A673 (cell line): ENCODE measurements around the gene CFAP58. TPM values are rescaled to one million over a fixed set of nuclear protein-coding genes. Genes with fewer than 3 reads are reported as not detected.

Experiments
- BruUV-seq: library from RNA; stranded (reverse); fragments of 400-500 nt; replicated peaks from 2 replicates; lab custom pipeline; 2021; lab: Mats Ljungman, UMichigan
- CTCF ChIA-PET: fragments of 300-600 bp; sonication (Branson Sonifier 250); formaldehyde crosslinking; loops from one replicate; lab custom pipeline; 2022; ENCODE audit warnings: antibody characterized with exemption; lab: Charles Lee
- POLR2A ChIA-PET: fragments of 300-600 bp; sonication (Branson Sonifier 250); formaldehyde crosslinking; loops from one replicate; lab custom pipeline; 2022; ENCODE audit warnings: antibody characterized with exemption; ENCODE audit not compliant: low non-redundant PET; lab: Charles Lee
- DNase-seq: peaks from one replicate; pipeline ENCODE4 v3.0.0-alpha.2; 2015; ENCODE audit warnings: low spot score
- H3K27ac ChIP-seq: fragments of 200-600 bp; sonication (generic); 2 replicates; pipeline ENCODE4 v1.5.1; 2016; ENCODE audit warnings: mixed run types, low read depth, mild to moderate bottlenecking, mixed read lengths, antibody characterized with exemption, low read length; ENCODE audit not compliant: poor library complexity, severe bottlenecking
- H3K27me3 ChIP-seq: fragments of 200-600 bp; sonication (generic); replicated peaks from 2 replicates; pipeline ENCODE4 v1.6.1; 2017; ENCODE audit warnings: mixed run types, low read depth, mild to moderate bottlenecking, mixed read lengths, antibody characterized with exemption, low read length; ENCODE audit not compliant: insufficient read depth, poor library complexity
- H3K36me3 ChIP-seq: fragments of 200-600 bp; sonication (generic); 2 replicates; pipeline ENCODE4 v1.6.1; 2016; ENCODE audit warnings: mixed run types, mild to moderate bottlenecking, mixed read lengths, antibody characterized with exemption, low read length; ENCODE audit not compliant: insufficient read depth, poor library complexity, severe bottlenecking
- H3K4me1 ChIP-seq: fragments of 200-600 bp; sonication (generic); 2 replicates; pipeline ENCODE4 v1.6.1; 2017; ENCODE audit warnings: mixed run types, mild to moderate bottlenecking, mixed read lengths, antibody characterized with exemption, low read length; ENCODE audit not compliant: insufficient read depth, poor library complexity, severe bottlenecking
- H3K4me3 ChIP-seq: fragments of 200-600 bp; sonication (generic); 2 replicates; pipeline ENCODE4 v1.5.1; 2016; ENCODE audit warnings: low read depth, mixed run types, mild to moderate bottlenecking, mixed read lengths, low read length; ENCODE audit not compliant: poor library complexity, severe bottlenecking
- H3K9me3 ChIP-seq: fragments of 200-600 bp; sonication (generic); 2 replicates; pipeline ENCODE4 v1.6.1; 2016; ENCODE audit warnings: mixed run types, low read depth, mild to moderate bottlenecking, mixed read lengths, antibody characterized with exemption, low read length; ENCODE audit not compliant: poor library complexity, severe bottlenecking
- EZH2 ChIP-seq: fragments of 200-600 bp; sonication (generic); IDR thresholded peaks from 2 replicates; pipeline ENCODE4 v1.6.1; 2017; ENCODE audit warnings: borderline replicate concordance, low read depth, mild to moderate bottlenecking, mixed read lengths, antibody characterized with exemption, low read length; ENCODE audit not compliant: poor library complexity, severe bottlenecking
- intact Hi-C: fragments of 100-400 bp; cut with micrococcal nuclease; formaldehyde crosslinking; loops from one replicate; pipeline ENCODE4 v1.10.0; 2022; ENCODE audit not compliant: unreplicated experiment
- total RNA-seq: library from RNA; stranded (reverse); gene quantifications from 2 replicates; pipeline ENCODE4 v1.2.3, GENCODE V29; 2021
- TF ChIP-seq, protein P1 (sequence below): fragments of 300-800, 200-600 bp; sonication (generic); conservative IDR thresholded peaks from 2 replicates; pipeline ENCODE4 v1.5.1; 2017; ENCODE audit warnings: low read depth, mild to moderate bottlenecking, antibody characterized with exemption, low read length, moderate library complexity, mixed read lengths

The CFAP58 gene
- total RNA-seq, 1 experiment from 2014 or later, result 0.17 TPM

DNA sequence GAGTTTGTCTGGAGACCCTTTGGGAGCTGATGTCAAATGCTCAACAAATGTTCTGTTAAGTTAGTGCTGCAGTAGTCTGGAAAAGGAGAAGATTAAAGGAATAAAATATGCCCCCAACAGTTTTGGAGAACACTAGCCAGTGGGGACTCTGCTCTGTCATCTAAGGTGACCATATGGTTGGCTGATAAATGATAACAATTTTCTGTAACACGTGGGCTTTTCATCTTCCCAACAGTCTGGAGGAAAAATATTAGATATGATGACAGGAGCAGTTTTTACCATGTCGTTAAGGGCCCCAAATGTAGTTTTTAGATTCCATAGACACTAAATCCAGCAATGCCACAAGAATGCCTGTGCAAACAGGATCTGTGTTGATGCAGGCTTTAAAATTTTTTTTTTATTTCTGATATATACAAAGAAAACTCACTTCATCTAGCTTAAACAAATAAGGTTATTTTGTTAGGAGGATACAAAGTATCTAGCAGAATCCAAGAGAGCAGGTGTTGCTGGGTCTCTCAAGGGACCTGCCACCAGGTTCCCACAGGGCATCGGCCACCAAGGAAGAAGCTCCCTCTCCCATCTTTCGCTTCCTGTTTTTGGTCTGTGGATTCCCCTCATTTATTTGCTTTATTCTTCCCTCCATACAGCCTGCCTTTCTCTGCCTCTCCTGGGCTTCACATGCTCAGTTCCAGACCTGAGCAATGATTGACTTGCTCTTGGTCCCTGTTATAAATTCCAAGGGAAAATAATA, 6.2 kb upstream of the CFAP58 start:
- no TSS peak for BruUV-seq
- no peak for DNase-seq
- Histone ChIP-seq H3K4me1 (peaks cover 5% of the 10 kb centered on the region), H3K27me3 (no peaks in the 10 kb centered on the region), H3K36me3 (no peaks in the 10 kb centered on the region), H3K27ac (no peak overlapping the region), H3K9me3 (no peaks in the 10 kb centered on the region), H3K4me3 (no peak overlapping the region)
- no peak for TF ChIP-seq EZH2
- TF ChIP-seq, protein P1, sequence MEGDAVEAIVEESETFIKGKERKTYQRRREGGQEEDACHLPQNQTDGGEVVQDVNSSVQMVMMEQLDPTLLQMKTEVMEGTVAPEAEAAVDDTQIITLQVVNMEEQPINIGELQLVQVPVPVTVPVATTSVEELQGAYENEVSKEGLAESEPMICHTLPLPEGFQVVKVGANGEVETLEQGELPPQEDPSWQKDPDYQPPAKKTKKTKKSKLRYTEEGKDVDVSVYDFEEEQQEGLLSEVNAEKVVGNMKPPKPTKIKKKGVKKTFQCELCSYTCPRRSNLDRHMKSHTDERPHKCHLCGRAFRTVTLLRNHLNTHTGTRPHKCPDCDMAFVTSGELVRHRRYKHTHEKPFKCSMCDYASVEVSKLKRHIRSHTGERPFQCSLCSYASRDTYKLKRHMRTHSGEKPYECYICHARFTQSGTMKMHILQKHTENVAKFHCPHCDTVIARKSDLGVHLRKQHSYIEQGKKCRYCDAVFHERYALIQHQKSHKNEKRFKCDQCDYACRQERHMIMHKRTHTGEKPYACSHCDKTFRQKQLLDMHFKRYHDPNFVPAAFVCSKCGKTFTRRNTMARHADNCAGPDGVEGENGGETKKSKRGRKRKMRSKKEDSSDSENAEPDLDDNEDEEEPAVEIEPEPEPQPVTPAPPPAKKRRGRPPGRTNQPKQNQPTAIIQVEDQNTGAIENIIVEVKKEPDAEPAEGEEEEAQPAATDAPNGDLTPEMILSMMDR, result no peak
- ChIA-PET CTCF (interaction anchor here (1.0 kb wide), 1 partner anchor 42 kb away, joined by 3 read pairs; no protein-coding TSS in a partner anchor), POLR2A (interaction anchor here (0.8 kb wide), 1 partner anchor 9 kb away, joined by 3 read pairs; the partner anchor contains the start of gene ITPRIP)
- intact Hi-C loops, result no loop called here

DNA sequence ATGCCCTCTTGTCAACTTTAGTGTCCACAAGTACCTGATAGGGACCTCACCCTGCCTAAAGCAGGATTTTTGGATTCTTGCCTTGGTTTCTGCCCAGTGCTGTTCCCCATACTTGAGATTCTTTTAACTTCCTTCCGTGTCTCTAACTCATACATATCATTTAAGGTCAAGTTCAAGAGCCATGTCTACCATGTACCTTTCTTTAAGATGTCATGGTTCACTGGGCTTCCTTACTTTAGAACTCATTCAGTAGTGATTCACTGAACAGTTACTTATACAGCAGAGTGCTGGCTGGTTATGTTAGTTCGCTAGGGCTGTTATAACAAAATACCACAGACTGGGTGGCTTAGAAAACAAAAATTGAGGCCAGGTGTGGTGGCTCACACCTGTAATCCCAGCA, 5.0 kb upstream of the CFAP58 start:
- Histone ChIP-seq H3K4me1 (peaks cover 5% of the 10 kb centered on the region), H3K36me3 (no peaks in the 10 kb centered on the region), H3K4me3 (no peak overlapping the region), H3K27ac (no peak overlapping the region), H3K9me3 (no peaks in the 10 kb centered on the region), H3K27me3 (no peaks in the 10 kb centered on the region)
- no peak for TF ChIP-seq EZH2
- TF ChIP-seq, protein P1, result no peak
- POLR2A ChIA-PET, result no interaction called here
- BruUV-seq, result no TSS peak
- intact Hi-C loops, result no loop called here
- CTCF ChIA-PET, result no interaction called here
- no peak for DNase-seq

DNA sequence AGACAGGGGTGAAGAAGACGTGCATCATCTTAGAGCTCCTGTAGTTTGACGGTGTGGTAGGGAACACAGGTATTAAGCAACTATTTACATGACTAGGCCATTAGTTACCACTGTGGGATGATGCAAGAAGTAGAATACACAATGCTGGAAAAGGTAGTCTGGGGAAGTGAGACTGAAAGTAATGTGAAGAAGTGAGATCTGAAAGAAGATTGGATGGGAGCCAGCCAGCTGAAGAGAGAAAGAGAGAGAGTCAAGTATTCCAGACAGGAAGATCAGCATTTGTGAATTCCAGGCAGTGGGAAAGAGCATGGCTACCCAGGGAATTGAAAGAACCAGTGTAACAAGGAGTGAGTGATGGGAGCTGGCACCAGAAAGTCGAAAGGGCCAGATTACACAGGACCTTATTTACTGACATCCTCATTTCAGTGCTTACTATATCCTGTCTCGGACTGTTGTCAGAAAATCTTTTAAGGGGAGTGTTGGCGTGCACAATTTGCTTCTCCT, 4.0 kb upstream of the CFAP58 start:
- DNase-seq, result no peak
- ChIA-PET CTCF (interaction anchor here (2.2 to 3.5 kb wide), 2 partner anchors 44 to 75 kb away, joined by 5 to 18 read pairs; no protein-coding TSS in a partner anchor), POLR2A (no interaction called here)
- Histone ChIP-seq H3K27ac (no peak overlapping the region), H3K9me3 (no peaks in the 10 kb centered on the region), H3K27me3 (no peaks in the 10 kb centered on the region), H3K36me3 (no peaks in the 10 kb centered on the region), H3K4me3 (no peak overlapping the region), H3K4me1 (peaks cover 8% of the 10 kb centered on the region)
- TF ChIP-seq, protein P1, result no peak
- no peak for TF ChIP-seq EZH2
- BruUV-seq, result no TSS peak
- intact Hi-C loops, result loop anchor here (1.0 kb wide), 2 partner anchors 44 to 58 kb away; no protein-coding TSS in a partner anchor
